Measurements from ENCODE around the gene GRID2.

DNA sequence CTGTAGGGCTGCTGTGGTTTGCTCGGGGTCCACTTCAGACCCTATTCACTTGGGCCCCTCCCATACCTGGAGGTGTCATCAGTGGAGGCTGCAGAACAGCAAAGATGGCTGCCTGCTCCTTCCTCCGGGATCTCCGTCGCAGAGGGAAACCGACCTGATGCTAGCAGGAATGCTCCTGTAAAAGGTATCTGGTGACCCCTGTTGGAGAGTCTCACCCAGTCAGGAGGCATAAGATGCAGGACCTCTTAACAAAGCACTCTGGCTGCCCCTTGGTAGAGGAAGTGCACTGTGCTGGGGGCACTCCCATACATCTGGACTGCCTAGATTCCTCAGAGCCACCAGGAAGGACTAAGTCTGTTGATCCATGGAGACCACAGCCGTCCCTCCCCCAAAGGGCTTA, 296.9 kb downstream of the GRID2 start:
- TF ChIP-seq CTCF (optimal IDR thresholded peaks at IDR 0.05 in 1 of 3, IDR thresholded peaks at IDR 0.05 in 1 of 3, conservative IDR thresholded peaks at IDR 0.05 in 1 of 3; ENCODE audit: extremely low read depth in 1 of 3, insufficient read depth in 2 of 3, low read length in 3 of 3) (no peak), EZH2 (IDR thresholded peaks at IDR 0.05; ENCODE audit: low read length) (no peak)
